Duodenal mucosa (tissue), 2 donors: ENCODE results near the gene PLB1.

ENCODE experiments used
- H3K27ac ChIP-seq: one replicate; pipeline ENCODE4 v1.7.0; 2013; ENCODE audit warnings: low read depth, low read length
- H3K27me3 ChIP-seq, 2 donors: one replicate each; pipeline ENCODE4 v1.7.0; 2013; ENCODE audit warnings: low read length in 2 of 2, control low read depth in 1 of 2; ENCODE audit not compliant: insufficient read depth in 2 of 2, control insufficient read depth in 1 of 2
- H3K36me3 ChIP-seq, 2 donors: one replicate each; pipeline ENCODE4 v1.7.0; 2013; ENCODE audit warnings: low read length in 2 of 2, control low read depth in 1 of 2; ENCODE audit not compliant: insufficient read depth in 2 of 2, control insufficient read depth in 1 of 2
- H3K4me1 ChIP-seq, 2 donors: one replicate each; pipeline ENCODE4 v1.7.0; 2013; ENCODE audit warnings: low read length in 2 of 2, control low read depth in 1 of 2; ENCODE audit not compliant: insufficient read depth in 2 of 2, control insufficient read depth in 1 of 2
- H3K4me3 ChIP-seq, 2 donors: one replicate each; pipeline ENCODE4 v1.7.0; 2013; ENCODE audit warnings: low read length in 2 of 2, low read depth in 1 of 2
- H3K9ac ChIP-seq, 2 donors: one replicate each; pipeline ENCODE4 v1.7.0; 2013; ENCODE audit warnings: low read length in 2 of 2, low read depth in 1 of 2
- H3K9me3 ChIP-seq, 2 donors: one replicate each; pipeline ENCODE4 v1.7.0; 2013; ENCODE audit warnings: low read length in 2 of 2, control low read depth in 1 of 2; ENCODE audit not compliant: control insufficient read depth in 1 of 2

Gene PLB1

DNA sequence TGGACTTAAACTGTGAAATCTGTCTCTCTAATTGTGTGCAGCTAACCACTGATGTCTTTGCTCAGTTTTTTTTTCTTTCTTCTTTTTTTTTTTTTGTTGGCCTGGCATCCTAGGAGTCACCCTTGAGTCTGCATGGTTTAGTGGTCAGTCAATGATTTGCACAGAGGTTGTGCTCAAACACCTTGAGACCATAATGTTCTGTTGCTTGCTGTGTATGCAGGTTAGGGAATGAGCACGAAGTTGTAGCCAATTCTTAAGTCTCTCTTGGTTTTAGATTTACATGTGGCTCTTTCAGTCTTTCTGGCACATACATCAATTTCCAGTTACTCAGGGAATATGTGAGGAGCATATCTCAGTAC, 16.7 kb downstream of the PLB1 start:
- Histone ChIP-seq H3K27me3 (peaks cover 0 to 4% of the 10 kb centered on the region in 2 donors), H3K4me3 (no peak overlapping the region), H3K9me3 (no peaks in the 10 kb centered on the region), H3K9ac (no peak overlapping the region), H3K36me3 (no peaks in the 10 kb centered on the region), H3K4me1 (peaks cover 0 to 7% of the 10 kb centered on the region in 2 donors), H3K27ac (no peak overlapping the region)

DNA sequence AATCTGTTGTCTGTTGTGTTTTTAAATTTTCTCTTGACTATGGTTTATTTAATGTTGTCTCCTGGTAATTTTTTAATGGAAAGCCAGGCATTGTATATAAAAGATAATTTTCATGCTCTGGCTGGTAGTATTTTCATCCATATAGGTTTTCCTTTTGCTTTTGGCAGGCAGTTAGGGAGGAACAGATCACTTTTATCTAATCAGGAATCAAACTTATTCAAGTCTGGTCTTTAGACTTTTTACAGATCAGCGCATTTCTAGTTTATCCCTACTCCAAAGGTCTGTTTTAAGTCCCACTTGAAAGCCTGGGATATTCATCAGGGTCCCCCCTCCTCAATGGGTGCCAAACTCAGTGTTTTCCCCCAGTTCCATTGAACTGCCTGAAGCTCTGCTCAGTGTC, 17.2 kb downstream of the PLB1 start:
- Histone ChIP-seq H3K4me1 (peaks cover 0 to 7% of the 10 kb centered on the region in 2 donors), H3K27ac (no peak overlapping the region)

DNA sequence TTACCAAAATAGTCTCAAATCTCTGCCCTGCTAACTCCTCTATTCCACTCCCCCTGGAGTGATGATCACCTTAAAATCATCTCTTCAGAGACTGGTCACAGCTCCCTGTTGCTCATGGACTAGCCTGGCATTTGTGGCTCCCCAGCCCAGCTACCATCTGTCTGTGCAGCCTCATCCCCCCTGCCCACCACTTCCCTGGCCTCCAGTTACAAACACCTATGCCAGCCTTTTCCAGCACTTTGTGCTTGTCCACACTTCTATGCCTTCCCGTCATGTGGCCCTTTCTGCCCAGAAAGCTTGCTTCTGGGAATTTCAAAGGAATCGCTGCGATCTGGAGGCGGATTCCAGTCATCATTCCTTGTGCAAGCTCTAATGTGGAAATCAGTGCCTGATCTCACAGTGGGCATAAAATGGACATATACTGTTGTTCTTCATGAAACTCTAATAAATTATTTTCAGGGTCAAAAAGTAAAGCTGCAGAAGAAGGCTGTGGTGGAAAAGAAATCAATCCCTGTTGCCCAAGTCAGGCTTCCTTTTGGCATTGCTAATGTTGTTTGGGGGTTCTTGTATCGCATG, 19.4 kb downstream of the PLB1 start:
- no peaks in the 10 kb centered on the region for H3K9me3 ChIP-seq
- peaks cover 3 to 4% of the 10 kb centered on the region in 2 donors for H3K27me3 ChIP-seq
- no peaks in the 10 kb centered on the region for H3K36me3 ChIP-seq
- H3K4me3 ChIP-seq, result no peak overlapping the region
- H3K9ac ChIP-seq, result no peak overlapping the region
- H3K27ac ChIP-seq, result no peak overlapping the region
- H3K4me1 ChIP-seq, result no peaks in the 10 kb centered on the region

More for the DNA sequence above, 17.2 kb downstream of the PLB1 start:
- Histone ChIP-seq H3K36me3 (no peaks in the 10 kb centered on the region), H3K27me3 (peaks cover 0 to 4% of the 10 kb centered on the region in 2 donors), H3K9ac (no peak overlapping the region), H3K9me3 (no peaks in the 10 kb centered on the region), H3K4me3 (no peak overlapping the region)

DNA sequence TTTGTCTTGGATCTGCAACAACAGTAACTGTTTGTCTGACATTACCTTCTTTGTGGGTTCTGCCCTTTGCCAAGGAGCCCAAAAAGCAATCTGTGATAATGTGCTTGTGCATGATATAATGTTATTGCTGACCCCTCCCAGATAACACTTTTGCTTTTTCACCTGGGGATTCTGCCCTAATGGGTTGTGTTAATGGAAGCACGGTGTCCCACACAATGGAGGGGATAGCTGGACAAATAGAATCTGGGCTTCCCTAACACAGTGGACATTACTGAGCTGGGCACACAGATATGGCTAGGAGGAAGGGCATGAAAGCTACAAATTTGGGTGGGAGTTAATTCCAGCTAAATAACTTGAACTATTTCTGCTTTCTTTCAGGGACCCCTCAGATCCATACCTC, 20.6 kb downstream of the PLB1 start:
- Histone ChIP-seq H3K36me3 (no peaks in the 10 kb centered on the region), H3K9me3 (no peaks in the 10 kb centered on the region), H3K9ac (no peak overlapping the region), H3K4me1 (no peaks in the 10 kb centered on the region), H3K27ac (no peak overlapping the region), H3K4me3 (no peak overlapping the region), H3K27me3 (peaks cover 3 to 4% of the 10 kb centered on the region in 2 donors)

DNA sequence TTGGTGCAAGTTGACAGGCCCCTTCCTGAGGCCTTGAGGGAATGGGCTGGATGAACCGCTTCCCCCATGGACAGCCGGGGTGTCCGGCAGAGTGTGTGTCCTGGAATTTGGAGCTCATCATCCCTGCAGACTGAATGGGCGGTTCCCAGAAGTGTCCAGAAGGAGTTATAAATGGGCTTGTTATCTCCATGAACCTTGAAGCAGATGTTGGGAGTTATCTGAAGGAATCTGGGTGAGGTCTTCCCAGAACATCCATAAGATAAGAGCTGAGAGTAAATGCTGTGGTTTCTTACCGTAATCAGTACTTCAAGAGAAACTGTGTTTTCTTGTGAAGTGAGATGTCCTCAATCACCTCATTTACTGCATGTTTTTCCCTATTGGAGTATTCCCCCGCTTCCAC, 21.1 kb downstream of the PLB1 start:
- H3K4me1 ChIP-seq, result no peaks in the 10 kb centered on the region
- no peak overlapping the region for H3K9ac ChIP-seq
- H3K9me3 ChIP-seq, result no peaks in the 10 kb centered on the region
- no peaks in the 10 kb centered on the region for H3K36me3 ChIP-seq
- H3K4me3 ChIP-seq, result no peak overlapping the region
- no peak overlapping the region for H3K27ac ChIP-seq
- H3K27me3 ChIP-seq, result peaks cover 3 to 4% of the 10 kb centered on the region in 2 donors

DNA sequence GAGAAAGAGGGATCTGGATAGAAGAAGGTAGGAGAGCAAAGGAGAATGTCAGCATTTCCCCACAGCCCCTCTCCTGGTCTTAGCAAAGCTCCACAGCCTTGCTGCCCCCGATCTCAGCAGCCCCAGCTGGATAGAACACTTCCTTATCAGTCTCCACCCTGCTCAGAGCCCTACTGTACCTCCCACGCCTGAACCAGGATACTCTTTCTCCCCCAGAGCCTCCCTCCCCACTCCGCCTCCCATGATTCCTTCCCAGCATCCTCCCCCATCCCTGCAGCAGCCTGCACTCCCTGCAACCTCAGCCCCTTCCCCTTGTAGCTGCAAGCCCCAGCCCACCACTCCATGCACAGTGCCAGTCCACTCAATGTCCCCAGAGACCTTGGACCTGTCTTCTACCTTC, 25.8 kb downstream of the PLB1 start:
- Histone ChIP-seq H3K27ac (no peak overlapping the region), H3K27me3 (peaks cover 0 to 3% of the 10 kb centered on the region in 2 donors), H3K9me3 (no peaks in the 10 kb centered on the region), H3K36me3 (no peaks in the 10 kb centered on the region), H3K4me3 (no peak overlapping the region), H3K4me1 (peaks cover 0 to 4% of the 10 kb centered on the region in 2 donors), H3K9ac (no peak overlapping the region)

DNA sequence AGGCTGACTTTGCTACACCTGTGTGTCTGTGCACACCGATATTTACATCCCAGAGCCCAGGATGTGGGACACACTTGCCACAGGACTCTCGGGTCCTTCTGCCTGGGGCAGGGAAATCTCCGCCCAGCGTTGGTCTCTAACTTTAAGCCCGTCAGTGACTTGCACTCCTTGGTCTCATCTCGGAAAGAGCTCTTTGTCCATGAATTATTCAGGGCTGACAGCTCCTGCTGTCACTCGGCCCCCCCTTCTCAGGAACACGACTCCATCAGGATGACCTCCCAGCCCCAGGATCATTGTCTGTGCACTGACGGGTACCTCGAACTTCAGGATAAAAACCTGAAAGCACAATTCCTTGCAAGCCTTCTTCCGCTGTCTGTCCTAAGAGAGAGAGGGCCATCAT, 26.6 kb downstream of the PLB1 start:
- Histone ChIP-seq H3K27ac (no peak overlapping the region), H3K9ac (no peak overlapping the region), H3K4me1 (peaks cover 0 to 4% of the 10 kb centered on the region in 2 donors), H3K36me3 (no peaks in the 10 kb centered on the region), H3K4me3 (no peak overlapping the region), H3K27me3 (peaks cover 0 to 3% of the 10 kb centered on the region in 2 donors), H3K9me3 (no peaks in the 10 kb centered on the region)

DNA sequence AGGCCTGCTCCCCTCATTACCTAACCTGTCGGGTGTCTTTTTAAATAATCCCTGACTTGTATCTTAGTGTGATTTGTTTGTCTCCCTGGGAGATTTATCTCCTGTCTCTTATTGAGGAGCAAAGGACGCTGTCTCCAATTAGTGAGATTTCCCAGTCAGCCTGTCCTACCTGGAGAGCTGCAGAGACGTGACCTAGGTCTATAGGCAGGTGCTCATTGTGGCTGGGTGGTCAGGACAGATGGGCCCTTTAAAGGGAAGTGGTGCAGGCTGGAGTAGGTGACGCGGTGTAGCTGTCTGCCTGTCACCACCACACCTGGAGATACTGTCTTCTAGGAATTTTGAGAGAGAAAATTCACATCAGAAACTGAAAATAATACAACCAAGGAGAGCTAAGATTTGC, 28.0 kb downstream of the PLB1 start:
- Histone ChIP-seq H3K4me3 (no peak overlapping the region), H3K36me3 (no peaks in the 10 kb centered on the region), H3K4me1 (peaks cover 0 to 4% of the 10 kb centered on the region in 2 donors), H3K27me3 (no peaks in the 10 kb centered on the region), H3K9me3 (no peaks in the 10 kb centered on the region), H3K9ac (no peak overlapping the region), H3K27ac (no peak overlapping the region)

DNA sequence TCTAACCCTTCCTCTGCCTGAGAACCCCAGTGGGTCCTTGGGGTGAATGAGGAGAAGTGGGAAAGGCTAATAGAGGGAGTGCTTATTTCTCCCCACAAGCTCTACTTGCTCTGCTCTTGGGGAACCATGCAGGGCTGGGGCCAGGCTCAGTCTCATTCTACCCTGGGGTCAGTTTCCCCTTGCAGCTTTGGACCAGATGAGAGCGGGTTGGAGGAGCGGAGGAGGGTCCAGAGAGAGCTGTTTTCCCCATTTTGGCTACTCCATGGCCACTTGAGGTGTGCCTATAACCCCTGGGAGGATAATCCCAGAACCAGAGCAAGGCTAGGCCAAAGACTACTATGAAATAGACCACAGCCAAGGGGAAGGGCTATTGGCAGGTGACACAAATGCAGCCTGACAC, 29.6 kb downstream of the PLB1 start:
- Histone ChIP-seq H3K4me3 (no peak overlapping the region), H3K36me3 (no peaks in the 10 kb centered on the region), H3K4me1 (peaks cover 0 to 4% of the 10 kb centered on the region in 2 donors), H3K27ac (no peak overlapping the region), H3K27me3 (no peaks in the 10 kb centered on the region), H3K9ac (no peak overlapping the region), H3K9me3 (no peaks in the 10 kb centered on the region)

DNA sequence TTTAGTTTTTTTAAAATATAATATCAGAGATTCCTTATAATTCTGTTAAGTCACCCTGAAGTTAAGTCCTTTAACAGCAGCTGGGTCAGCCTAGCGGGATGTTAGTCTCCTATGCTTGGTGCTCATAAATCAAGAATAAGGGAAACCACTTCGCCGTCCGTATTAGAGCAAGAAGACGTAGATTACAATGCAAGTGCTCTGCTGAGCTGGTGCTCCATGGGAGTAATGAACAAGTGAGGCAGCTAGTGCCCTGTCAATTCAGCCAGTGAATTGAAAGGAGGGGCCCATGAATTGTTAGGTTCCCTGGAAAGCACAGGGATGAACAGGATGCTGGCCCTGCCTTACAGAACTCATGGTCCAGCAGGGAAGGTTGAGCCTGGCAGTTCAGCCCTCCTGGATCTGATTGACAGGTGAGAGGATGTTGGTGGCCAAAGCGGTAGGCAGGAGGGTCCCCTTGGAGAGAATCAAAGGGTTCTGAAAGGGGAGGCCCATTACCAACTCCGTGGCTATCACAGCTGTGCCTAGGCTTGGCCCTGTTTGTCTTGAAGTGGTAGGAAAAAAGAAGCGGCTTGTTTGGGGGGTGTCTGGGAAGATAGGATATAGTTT, 30.8 kb downstream of the PLB1 start:
- no peak overlapping the region for H3K4me3 ChIP-seq
- no peaks in the 10 kb centered on the region for H3K9me3 ChIP-seq
- no peak overlapping the region for H3K9ac ChIP-seq
- no peaks in the 10 kb centered on the region for H3K27me3 ChIP-seq
- no peak overlapping the region for H3K27ac ChIP-seq
- H3K36me3 ChIP-seq, result no peaks in the 10 kb centered on the region
- H3K4me1 ChIP-seq, result peaks cover 0 to 4% of the 10 kb centered on the region in 2 donors
